HG03066 (cell line): ENCODE results near the gene SRCIN1.
"Not testable (repeated sequence)": the region's sequence is repeated elsewhere in the genome, so short reads cannot be mapped to it uniquely, and the experiment has no call there.

Experiments
- ATAC-seq: cut with Tn5 transposase; IDR thresholded peaks from one replicate; pipeline ENCODE4 v1.9.1; 2021; ENCODE audit warnings: low read depth; ENCODE audit not compliant: unreplicated experiment

SRCIN1 gene

GRCh38 chr17:38551121-38551520 lies 54.6 kb downstream of the SRCIN1 start:
- no peak for ATAC-seq

- no peak for ATAC-seq
Observed at GRCh38 chr17:38550661-38551060, 55.1 kb downstream of the SRCIN1 start.

GRCh38 chr17:38549285-38549684 lies 56.5 kb downstream of the SRCIN1 start:
- no peak for ATAC-seq

- ATAC-seq = no peak
Observed at GRCh38 chr17:38547444-38547843, 58.3 kb downstream of the SRCIN1 start.

GRCh38 chr17:38546396-38546795 lies 59.4 kb downstream of the SRCIN1 start:
- ATAC-seq = no peak

GRCh38 chr17:38545531-38546225 lies 60.1 kb downstream of the SRCIN1 start:
- ATAC-seq = no peak

- no peak for ATAC-seq
Observed at GRCh38 chr17:38544839-38545209, 60.9 kb downstream of the SRCIN1 start.

GRCh38 chr17:38544175-38544838 lies 61.4 kb downstream of the SRCIN1 start:
- no peak for ATAC-seq

- ATAC-seq = no peak
Observed at GRCh38 chr17:38543403-38544174, 62.2 kb downstream of the SRCIN1 start.

GRCh38 chr17:38542286-38542685 lies 63.5 kb downstream of the SRCIN1 start:
- ATAC-seq = no peak

- ATAC-seq = no peak
Observed at GRCh38 chr17:38541281-38541680, 64.5 kb downstream of the SRCIN1 start.

- ATAC-seq = no peak
Observed at GRCh38 chr17:38540514-38541045, 65.2 kb downstream of the SRCIN1 start.

GRCh38 chr17:38539386-38539785 lies 66.4 kb downstream of the SRCIN1 start:
- ATAC-seq = no peak

GRCh38 chr17:38538906-38539305 lies 66.8 kb downstream of the SRCIN1 start:
- no peak for ATAC-seq

- no peak for ATAC-seq
Observed at GRCh38 chr17:38536661-38537060, 69.1 kb downstream of the SRCIN1 start.

GRCh38 chr17:38535886-38536285 lies 69.9 kb downstream of the SRCIN1 start:
- ATAC-seq = no peak

- ATAC-seq = no peak
Observed at GRCh38 chr17:38534498-38534885, 71.3 kb downstream of the SRCIN1 start.

GRCh38 chr17:38533866-38534497 lies 71.8 kb downstream of the SRCIN1 start:
- ATAC-seq = no peak

- no peak for ATAC-seq
Observed at GRCh38 chr17:38533241-38533640, 72.5 kb downstream of the SRCIN1 start.

GRCh38 chr17:38532451-38532850 lies 73.3 kb downstream of the SRCIN1 start:
- ATAC-seq = no peak

- not testable (repeated sequence) for ATAC-seq
Observed at GRCh38 chr17:38531761-38532160, 74.0 kb downstream of the SRCIN1 start.
